GM19099 (cell line): ENCODE data around the gene ANKRD62.

ENCODE experiments used
- POLR2A ChIP-seq: IDR thresholded peaks from 3 replicates; pipeline ENCODE4 v1.6.1; 2011; ENCODE audit warnings: low read depth; ENCODE audit not compliant: insufficient read length; ENCODE audit errors: extremely low read depth

The ANKRD62 gene

GRCh38 chr18:12086677-12087470 is 6.8 kb upstream of the ANKRD62 start:
- TF ChIP-seq POLR2A = no peak

- no peak for TF ChIP-seq POLR2A
Measured at GRCh38 chr18:12087471-12088025, 6.1 kb upstream of the ANKRD62 start.

GRCh38 chr18:12088096-12088495 is 5.5 kb upstream of the ANKRD62 start:
- no peak for TF ChIP-seq POLR2A

GRCh38 chr18:12088731-12089375 is 4.8 kb upstream of the ANKRD62 start:
- no peak for TF ChIP-seq POLR2A

- no peak for TF ChIP-seq POLR2A
Measured at GRCh38 chr18:12091538-12092141, 2.0 kb upstream of the ANKRD62 start.

DNA sequence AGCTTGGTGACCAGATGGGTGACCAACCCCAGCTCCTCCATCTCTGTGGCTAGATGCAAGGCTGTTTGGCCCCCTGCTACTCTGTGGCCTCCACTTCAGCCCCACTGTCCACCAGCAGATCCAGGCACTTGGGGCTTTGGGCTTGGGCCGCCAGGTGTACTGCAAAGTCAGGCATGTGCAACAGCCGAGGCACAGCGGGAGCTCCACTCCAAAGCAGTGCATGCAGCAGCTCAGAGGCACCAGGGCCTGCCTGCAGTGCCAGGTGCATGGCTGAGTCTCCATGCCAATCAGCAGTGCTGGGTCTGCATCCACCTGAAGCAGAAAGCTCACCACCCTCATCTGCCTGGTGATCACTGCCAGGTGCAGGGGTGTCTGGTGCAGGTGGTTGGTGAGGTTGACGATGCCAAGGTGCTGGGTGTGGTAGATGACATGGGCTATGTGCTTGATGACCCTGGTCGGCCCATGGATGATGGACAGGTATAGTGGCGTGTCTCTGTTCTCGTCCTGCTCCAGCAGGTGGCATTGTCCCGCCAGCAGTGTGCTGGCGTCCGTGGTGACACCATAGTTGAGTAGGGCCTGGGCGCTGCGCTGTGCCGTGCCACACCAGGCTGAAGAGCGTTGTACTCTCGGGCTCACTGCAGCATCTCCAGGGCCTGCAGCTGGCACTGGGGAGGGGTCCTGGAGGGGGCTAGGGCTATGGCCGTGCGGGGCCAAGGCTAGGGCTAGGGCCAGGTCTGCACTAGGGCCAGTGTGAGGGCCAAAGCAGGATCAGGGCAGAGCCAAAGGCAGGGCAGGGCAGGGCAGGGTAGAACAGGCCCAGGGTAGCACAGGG is 1.0 kb upstream of the ANKRD62 start:
- TF ChIP-seq POLR2A = no peak

- no peak for TF ChIP-seq POLR2A
Measured at GRCh38 chr18:12098374-12098773, 4.7 kb downstream of the ANKRD62 start.

GRCh38 chr18:12099160-12099559 is 5.5 kb downstream of the ANKRD62 start:
- no peak for TF ChIP-seq POLR2A

GRCh38 chr18:12101266-12101665 is 7.6 kb downstream of the ANKRD62 start:
- no peak for TF ChIP-seq POLR2A

- TF ChIP-seq POLR2A = no peak
Measured at GRCh38 chr18:12102136-12102842, 8.6 kb downstream of the ANKRD62 start.

DNA sequence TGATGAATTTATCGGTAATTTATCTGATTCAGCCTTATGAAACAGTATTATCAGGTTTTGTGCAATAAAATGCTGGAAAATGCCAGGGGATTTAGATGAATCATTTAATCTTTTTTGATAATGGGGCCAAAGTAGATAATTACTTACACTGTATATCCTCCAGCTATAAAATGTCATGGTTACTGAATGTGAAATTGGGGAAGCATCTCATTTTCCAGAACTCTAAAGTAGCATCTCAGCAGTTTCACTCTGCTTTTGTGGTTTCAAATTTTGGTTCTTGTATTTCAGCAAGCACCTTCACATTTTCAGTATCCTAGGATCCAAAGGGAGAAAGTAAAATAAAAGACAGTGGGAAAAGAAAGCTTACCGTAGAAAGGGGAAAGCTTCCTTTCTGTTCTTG is 12.8 kb downstream of the ANKRD62 start:
- no peak for TF ChIP-seq POLR2A

DNA sequence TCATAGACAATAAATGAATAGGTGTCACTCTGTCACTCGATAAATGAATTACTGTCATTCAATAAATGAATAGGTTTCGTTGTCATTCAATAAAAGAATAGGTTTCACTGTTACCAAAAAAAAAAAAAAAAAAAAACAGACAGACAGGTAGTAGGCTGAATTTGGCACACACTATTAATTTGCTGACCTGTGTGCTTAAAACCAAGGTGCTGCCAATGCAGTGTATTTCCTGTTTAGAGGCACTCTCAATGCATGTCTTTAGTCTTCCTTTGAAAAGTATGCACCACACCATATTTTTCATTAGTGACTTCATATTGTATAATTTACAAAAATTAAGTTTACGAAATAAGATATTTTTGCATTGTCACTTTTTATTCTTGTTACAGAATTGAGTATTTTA is 16.2 kb downstream of the ANKRD62 start:
- TF ChIP-seq POLR2A = no peak

DNA sequence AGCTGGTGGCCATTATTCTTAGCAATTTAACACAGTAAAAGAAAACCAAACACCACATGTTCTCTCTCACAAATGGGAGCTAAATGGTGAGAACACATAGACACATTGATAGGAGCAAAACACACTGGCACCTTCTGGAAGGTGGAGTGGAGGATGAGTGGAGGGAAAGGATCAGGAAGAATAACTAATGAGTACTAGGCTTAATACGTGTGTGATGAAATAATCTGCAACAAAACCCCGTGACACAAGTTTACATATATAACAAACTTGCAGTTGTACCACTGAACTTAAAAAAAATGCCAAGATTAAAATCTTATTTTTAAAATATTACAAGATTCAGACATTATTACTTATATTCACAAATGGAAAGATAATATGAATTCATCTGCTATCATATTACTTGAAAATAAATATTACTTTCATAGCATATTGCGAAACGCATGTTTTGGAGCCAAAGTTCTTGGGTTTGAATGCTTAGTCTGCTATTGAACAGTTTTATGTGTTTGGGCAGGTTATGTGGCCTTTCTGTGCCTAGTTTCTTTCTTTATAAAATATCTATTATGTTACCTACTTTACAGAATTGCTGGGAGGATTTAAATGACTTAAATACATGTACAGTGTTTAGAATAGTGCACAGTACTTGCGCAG is 20.5 kb downstream of the ANKRD62 start:
- no peak for TF ChIP-seq POLR2A

GRCh38 chr18:12119358-12119757 is 25.7 kb downstream of the ANKRD62 start:
- no peak for TF ChIP-seq POLR2A
